GM21825 (cell line): ENCODE results near the gene CDK11B.
"Not testable (repeated sequence)": the region's sequence is repeated elsewhere in the genome, so short reads cannot be mapped to it uniquely, and the experiment has no call there.

ENCODE experiments used
- ATAC-seq: cut with Tn5 transposase; IDR thresholded peaks from one replicate; pipeline ENCODE4 v1.9.1; 2021; ENCODE audit warnings: mild to moderate bottlenecking, moderate library complexity; ENCODE audit not compliant: unreplicated experiment

CDK11B gene

GRCh38 chr1:1662830-1663560 is 4.2 kb upstream of the CDK11B start:
- not testable (repeated sequence) for ATAC-seq

GRCh38 chr1:1662392-1662791 is 3.6 kb upstream of the CDK11B start:
- not testable (repeated sequence) for ATAC-seq

GRCh38 chr1:1648265-1648664 is 10.5 kb downstream of the CDK11B start:
- not testable (repeated sequence) for ATAC-seq

GRCh38 chr1:1647567-1648241 is 11.1 kb downstream of the CDK11B start:
- ATAC-seq = not testable (repeated sequence)

- not testable (repeated sequence) for ATAC-seq
Measured at GRCh38 chr1:1646326-1646725, 12.5 kb downstream of the CDK11B start.

- ATAC-seq = not testable (repeated sequence)
Measured at GRCh38 chr1:1640711-1641461, 17.9 kb downstream of the CDK11B start.

- ATAC-seq = not testable (repeated sequence)
Measured at GRCh38 chr1:1640081-1640480, 18.7 kb downstream of the CDK11B start.

- not testable (repeated sequence) for ATAC-seq
Measured at GRCh38 chr1:1639368-1639767, 19.4 kb downstream of the CDK11B start.

GRCh38 chr1:1638528-1638927 is 20.3 kb downstream of the CDK11B start:
- ATAC-seq = not testable (repeated sequence)

- not testable (repeated sequence) for ATAC-seq
Measured at GRCh38 chr1:1637479-1637875, 21.3 kb downstream of the CDK11B start.

- ATAC-seq = not testable (repeated sequence)
Measured at GRCh38 chr1:1636621-1637478, 22.0 kb downstream of the CDK11B start.

GRCh38 chr1:1634613-1635012 is 24.2 kb downstream of the CDK11B start:
- ATAC-seq = not testable (repeated sequence)

- not testable (repeated sequence) for ATAC-seq
Measured at GRCh38 chr1:1633409-1633808, 25.4 kb downstream of the CDK11B start.

GRCh38 chr1:1631782-1632420 is 26.9 kb downstream of the CDK11B start, which contains the start of gene MMP23B:
TSS of gene MMP23B (plus strand) at chr1:1632173. CDS start at chr1:1632219, 46 bp downstream.
- no peak for ATAC-seq

- ATAC-seq = no peak
Measured at GRCh38 chr1:1630965-1631781, 27.6 kb downstream of the CDK11B start.

GRCh38 chr1:1630191-1630964 is 28.4 kb downstream of the CDK11B start:
- ATAC-seq = peak; percentile 47

GRCh38 chr1:1629430-1630190 is 29.2 kb downstream of the CDK11B start:
- ATAC-seq = no peak
